Smooth muscle cell (in vitro differentiated cells): ENCODE results near the gene GPC4. TPM values are rescaled to one million over a fixed set of nuclear protein-coding genes. Genes with fewer than 3 reads are reported as not detected.
A peak's percentile ranks its signal among the peaks of the same experiment; 100 is the strongest.

Experiments used
- DNase-seq: peaks from one replicate; lab custom pipeline; 2025; ENCODE audit not compliant: unreplicated experiment; lab: John Stamatoyannopoulos, UW
- H2AFZ ChIP-seq: fragments of 200-600 bp; sonication (generic); 2 replicates; pipeline ENCODE4 v1.6.0; 2016; ENCODE audit warnings: antibody characterized with exemption, low read depth, mild to moderate bottlenecking
- H3F3A ChIP-seq: fragments of 200-600 bp; sonication (generic); 2 replicates; pipeline ENCODE4 v1.6.0; 2017; ENCODE audit warnings: antibody characterized with exemption, low read depth
- H3K27ac ChIP-seq: fragments of 200-600 bp; sonication (generic); 2 replicates; pipeline ENCODE4 v1.5.1; 2016; ENCODE audit warnings: low read depth, mild to moderate bottlenecking
- H3K27me3 ChIP-seq: fragments of 200-600 bp; sonication (generic); 2 replicates; pipeline ENCODE4 v1.6.1; 2016; ENCODE audit warnings: low read depth, mild to moderate bottlenecking
- H3K36me3 ChIP-seq: fragments of 200-600 bp; sonication (generic); 2 replicates; pipeline ENCODE4 v1.5.1; 2016; ENCODE audit warnings: low read depth
- H3K4me1 ChIP-seq: fragments of 200-600 bp; sonication (generic); 2 replicates; pipeline ENCODE4 v1.5.1; 2016; ENCODE audit warnings: low read depth
- H3K4me2 ChIP-seq: fragments of 200-600 bp; sonication (generic); 2 replicates; pipeline ENCODE4 v1.6.0; 2016; ENCODE audit warnings: mild to moderate bottlenecking
- H3K4me3 ChIP-seq: fragments of 200-600 bp; sonication (generic); 2 replicates; pipeline ENCODE4 v1.5.1; 2016; ENCODE audit warnings: mild to moderate bottlenecking
- H3K79me2 ChIP-seq: fragments of 200-600 bp; sonication (generic); 2 replicates; pipeline ENCODE4 v1.6.0; 2016; ENCODE audit warnings: low read depth, mild to moderate bottlenecking
- H3K9ac ChIP-seq: fragments of 200-600 bp; sonication (generic); 2 replicates; pipeline ENCODE4 v1.6.0; 2016; ENCODE audit warnings: low read depth
- H3K9me3 ChIP-seq: fragments of 200-600 bp; sonication (generic); replicated peaks from 2 replicates; pipeline ENCODE4 v1.5.1; 2016; ENCODE audit warnings: low read depth
- H4K20me1 ChIP-seq: fragments of 200-600 bp; sonication (generic); 2 replicates; pipeline ENCODE4 v1.6.0; 2016; ENCODE audit warnings: low read depth
- CTCF ChIP-seq: fragments of 200-600 bp; sonication (generic); IDR thresholded peaks from 2 replicates; pipeline ENCODE4 v1.5.1; 2017; ENCODE audit warnings: borderline replicate concordance, mild to moderate bottlenecking, antibody characterized with exemption; ENCODE audit not compliant: insufficient read depth, poor library complexity, severe bottlenecking
- WGBS: methylation state at CpG from one replicate; pipeline ENCODE4 v1.1.7; 2016; ENCODE audit warnings: low lambda C conversion rate; 5-methylcytosine and 5-hydroxymethylcytosine counted together
- polyA plus RNA-seq: library from polyadenylated mRNA; unstranded; fragments of >200 nt; fragmentation: Nextera tagmentation; extraction: Ambion mirVana; gene quantifications from 2 replicates; pipeline ENCODE4 v1.2.1, GENCODE V29; 2016
- total RNA-seq: library from RNA; depleted of rRNA; stranded (reverse); fragments of >200 nt; gene quantifications from 2 replicates; pipeline ENCODE4 v1.2.3, GENCODE V29; 2014

Gene GPC4
- total and polyA plus RNA-seq, 2 experiments from 2014 or later: 36.4 to 36.7 TPM

- no peaks in the 10 kb centered on the region for H3K27me3 ChIP-seq
- no peaks in the 10 kb centered on the region for H3F3A ChIP-seq
- H3K9ac ChIP-seq: no peak overlapping the region
- no peak overlapping the region for H3K4me3 ChIP-seq
- no peaks in the 10 kb centered on the region for H3K9me3 ChIP-seq
- no peaks in the 10 kb centered on the region for H3K79me2 ChIP-seq
- 44% methylated on average over 7 of the region's 7 CpGs for WGBS
- no peak for DNase-seq
- H3K4me2 ChIP-seq: peak overlapping the region; percentile 3
- H2AFZ ChIP-seq: no peak overlapping the region
- no peak overlapping the region for H3K27ac ChIP-seq
- no peaks in the 10 kb centered on the region for H3K4me1 ChIP-seq
- no peak for TF ChIP-seq CTCF
- H4K20me1 ChIP-seq: peaks cover 54% of the 10 kb centered on the region
- no peaks in the 10 kb centered on the region for H3K36me3 ChIP-seq
Observed at GRCh38 chrX:133375615-133376340, 39.5 kb downstream of the GPC4 start.

- Histone ChIP-seq H3K4me2 (no peak overlapping the region), H3F3A (no peaks in the 10 kb centered on the region), H3K36me3 (no peaks in the 10 kb centered on the region), H3K4me3 (no peak overlapping the region), H3K79me2 (no peaks in the 10 kb centered on the region), H3K27ac (no peak overlapping the region), H4K20me1 (peaks cover 57% of the 10 kb centered on the region), H3K4me1 (no peaks in the 10 kb centered on the region), H3K27me3 (no peaks in the 10 kb centered on the region), H3K9ac (no peak overlapping the region), H2AFZ (no peak overlapping the region), H3K9me3 (no peaks in the 10 kb centered on the region)
- 67% methylated on average over 2 of the region's 2 CpGs for WGBS
- DNase-seq: no peak
- TF ChIP-seq CTCF: no peak
Observed at GRCh38 chrX:133374874-133375387, 40.4 kb downstream of the GPC4 start.

- no peak for DNase-seq
- H3K27me3 ChIP-seq: no peaks in the 10 kb centered on the region
- WGBS: 58% methylated on average over 2 of the region's 2 CpGs
Observed at GRCh38 chrX:133373386-133374079, 41.8 kb downstream of the GPC4 start.

More at GRCh38 chrX:133373386-133374079, 41.8 kb downstream of the GPC4 start:
- no peaks in the 10 kb centered on the region for H3K9me3 ChIP-seq
- no peak overlapping the region for H3K4me3 ChIP-seq
- no peaks in the 10 kb centered on the region for H3K4me1 ChIP-seq
- H3K36me3 ChIP-seq: no peaks in the 10 kb centered on the region
- H4K20me1 ChIP-seq: peaks cover 54% of the 10 kb centered on the region
- H3K4me2 ChIP-seq: no peak overlapping the region
- H2AFZ ChIP-seq: no peak overlapping the region
- H3K9ac ChIP-seq: no peak overlapping the region
- no peaks in the 10 kb centered on the region for H3K79me2 ChIP-seq
- no peak overlapping the region for H3K27ac ChIP-seq
- H3F3A ChIP-seq: no peaks in the 10 kb centered on the region
- TF ChIP-seq CTCF: no peak
